CD4-positive, alpha-beta T cell treated with Interleukin-2 at 100 ng/mL for 4 hours (primary cell): ENCODE measurements around the gene PIGR.

Experiments used
- DNase-seq: peaks from one replicate; pipeline ENCODE4 v3.0.0-alpha.2; 2020; ENCODE audit warnings: low spot score

Gene PIGR

DNA sequence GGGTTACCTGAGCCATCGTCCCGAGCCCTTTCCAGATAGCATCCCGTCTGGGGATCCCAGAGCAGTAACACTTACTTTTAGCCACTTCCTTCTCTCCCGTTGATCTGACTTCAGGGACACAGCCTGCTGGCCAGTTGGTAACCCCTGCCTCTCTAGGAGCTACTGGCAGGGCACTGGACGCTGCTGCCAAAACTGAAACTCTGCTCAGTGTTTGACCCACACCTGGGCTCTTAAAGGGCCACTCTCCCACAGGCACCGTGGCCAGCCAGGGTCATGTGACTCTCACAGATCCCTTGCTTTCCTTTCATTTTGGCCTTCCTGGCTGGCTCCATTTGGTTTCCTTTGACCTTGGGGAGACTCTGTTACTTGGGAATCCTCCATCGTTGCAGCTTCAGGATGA, at the start of gene PIGR:
Gene PIGR (minus strand): TSS at position 206 of the 400 bp plus-strand sequence. CDS start 5,935 bp downstream, outside the sequence.
- no peak for DNase-seq

GRCh38 chr1:206992790-206993189, 46.5 kb upstream of the PIGR start:
- DNase-seq = no peak

DNA sequence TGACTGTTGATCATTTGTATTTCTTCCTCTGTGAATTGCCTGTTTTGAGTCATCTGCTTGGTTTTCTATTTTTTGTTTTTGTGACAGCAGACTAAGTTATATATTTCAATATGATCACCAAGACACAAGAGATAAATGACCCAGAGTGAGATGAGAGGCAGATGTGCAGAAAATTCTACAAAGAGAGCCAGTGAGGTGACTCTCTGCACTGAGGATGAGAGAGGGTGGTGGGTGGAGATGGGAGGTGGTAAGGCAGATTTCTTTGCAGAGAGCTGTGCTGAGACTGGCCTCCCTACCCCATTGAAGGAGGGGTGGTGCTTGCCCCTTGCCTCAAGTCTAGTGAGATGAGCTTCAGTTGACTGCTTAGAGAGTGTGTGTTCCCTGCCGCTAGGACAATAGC, 41.6 kb upstream of the PIGR start:
- DNase-seq = no peak

DNA sequence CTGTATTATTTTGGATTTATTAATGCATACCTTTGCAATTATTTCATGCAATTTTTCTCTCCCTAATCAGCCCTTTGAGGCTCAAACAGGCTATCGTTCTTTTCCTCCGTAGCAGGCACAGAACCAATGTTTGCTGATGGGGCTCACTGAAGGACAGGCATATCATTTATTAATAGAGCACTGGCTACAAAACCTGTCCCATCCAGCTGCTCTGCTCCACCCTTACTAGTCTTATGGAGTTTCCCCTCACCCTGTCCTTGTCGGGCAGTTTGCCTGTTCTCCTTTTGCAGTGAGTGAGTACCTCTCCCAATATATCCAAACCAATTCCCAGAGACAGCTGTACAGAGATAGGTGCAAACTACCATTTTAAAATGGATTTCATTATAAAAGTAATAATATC, 40.6 kb upstream of the PIGR start:
- DNase-seq = no peak

DNA sequence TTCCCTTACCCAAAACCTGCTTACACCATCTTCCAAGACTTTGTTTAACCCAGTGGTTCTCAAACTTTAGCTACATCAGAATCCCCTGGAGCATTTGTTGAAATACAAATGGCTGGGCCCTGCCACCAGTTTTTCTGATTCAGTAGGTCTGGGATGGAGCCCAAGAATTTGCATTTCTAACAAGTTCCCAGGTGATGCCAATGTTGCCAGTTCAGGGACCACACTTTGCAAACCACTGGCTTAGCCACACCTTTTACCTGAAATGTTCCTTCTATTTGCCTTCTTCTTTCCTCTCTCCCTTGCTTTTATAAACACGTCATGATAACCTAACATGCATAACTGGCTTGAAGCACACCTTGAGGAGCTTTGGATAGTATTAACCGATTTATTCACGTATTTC, 40.1 kb upstream of the PIGR start:
- DNase-seq = no peak

DNA sequence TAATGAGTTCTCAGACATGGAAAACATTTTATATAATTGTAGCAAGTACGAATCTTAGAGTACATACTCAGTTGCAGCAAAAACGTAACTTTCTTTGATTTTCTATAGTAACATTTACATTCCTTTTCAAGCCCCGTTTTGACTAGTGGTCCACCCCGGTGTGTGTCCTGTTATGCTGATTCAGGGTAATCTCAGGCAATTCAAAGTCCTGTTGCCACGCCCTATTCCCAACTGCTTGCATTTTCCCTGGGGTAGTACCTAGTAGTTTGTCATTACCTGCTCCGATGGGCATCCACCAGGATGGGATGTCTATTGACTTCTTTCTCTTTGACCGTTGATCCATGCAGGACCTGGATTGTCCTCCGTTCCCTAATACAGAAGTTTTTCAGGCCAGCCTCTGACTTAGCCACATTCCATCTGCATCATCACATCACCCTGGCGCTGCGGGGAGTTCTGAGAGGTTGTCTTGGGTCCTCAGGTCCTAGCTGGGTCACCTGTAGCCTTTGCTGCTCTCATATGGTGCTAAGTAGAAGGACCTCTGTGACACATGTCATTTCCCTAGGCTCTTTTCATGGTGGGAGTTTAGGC, 39.0 kb upstream of the PIGR start:
- DNase-seq = no peak

DNA sequence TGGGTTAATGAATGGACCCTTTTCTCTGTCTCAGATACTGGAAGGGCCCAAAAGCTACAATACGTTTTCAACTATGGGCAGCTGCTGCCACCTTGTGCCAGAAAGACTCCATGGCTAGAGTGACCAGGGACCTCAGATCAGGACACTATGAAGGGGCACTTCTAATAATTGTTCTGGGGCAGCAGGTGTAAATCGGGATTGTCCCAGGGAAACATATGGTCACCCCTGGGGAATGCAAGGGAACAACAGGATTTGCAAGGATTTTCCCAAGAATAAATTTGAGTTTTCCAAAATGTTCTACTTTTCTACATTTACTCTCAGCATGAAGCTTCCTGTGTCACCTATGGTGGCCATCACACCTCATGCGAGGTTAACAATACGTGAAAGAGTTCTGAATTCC, 36.0 kb upstream of the PIGR start:
- DNase-seq = peak; percentile 62

- no peak for DNase-seq
These were observed 33.2 kb upstream of the PIGR start for GRCh38 chr1:206979379-206980043.

DNA sequence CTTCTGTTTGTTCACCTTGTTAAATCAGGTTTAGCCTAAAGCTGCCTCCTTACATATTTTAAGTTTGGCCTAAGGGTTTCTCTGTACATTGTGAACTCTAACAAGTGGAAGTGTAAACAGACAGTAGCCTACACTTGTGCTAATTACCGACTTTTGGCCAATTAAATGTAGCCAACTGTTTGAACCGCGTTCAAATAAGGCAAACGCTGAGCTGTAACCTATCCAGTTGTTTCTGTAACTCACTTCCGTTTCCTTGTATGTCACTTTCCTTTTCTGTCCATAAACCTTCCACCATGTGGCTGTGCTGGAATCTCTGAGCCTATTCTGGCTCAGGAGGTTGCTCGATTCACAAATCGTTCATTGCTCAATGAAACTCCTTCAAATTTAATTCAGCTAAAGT, 32.0 kb upstream of the PIGR start:
- DNase-seq = no peak

GRCh38 chr1:206975306-206975705, 29.0 kb upstream of the PIGR start:
- no peak for DNase-seq

DNA sequence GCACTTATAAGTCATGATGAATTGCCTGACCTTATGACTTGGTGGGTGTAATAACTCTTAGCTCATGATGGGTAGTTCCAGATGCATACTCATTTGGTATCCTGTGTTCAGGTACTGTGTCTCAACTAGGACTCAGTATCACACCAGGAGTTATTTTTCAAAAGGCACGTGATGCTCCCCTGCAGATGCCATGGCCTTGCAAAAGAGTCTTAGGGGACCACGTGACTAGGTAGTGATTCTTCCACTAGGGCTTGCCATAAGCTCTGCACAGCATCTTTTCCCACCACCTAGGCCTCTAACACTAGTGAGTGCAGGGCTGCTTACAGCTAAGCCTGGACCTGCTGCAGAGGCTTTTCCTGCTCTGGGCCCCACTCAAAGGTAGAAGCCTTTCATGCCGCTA, 27.9 kb upstream of the PIGR start:
- DNase-seq = no peak

DNA sequence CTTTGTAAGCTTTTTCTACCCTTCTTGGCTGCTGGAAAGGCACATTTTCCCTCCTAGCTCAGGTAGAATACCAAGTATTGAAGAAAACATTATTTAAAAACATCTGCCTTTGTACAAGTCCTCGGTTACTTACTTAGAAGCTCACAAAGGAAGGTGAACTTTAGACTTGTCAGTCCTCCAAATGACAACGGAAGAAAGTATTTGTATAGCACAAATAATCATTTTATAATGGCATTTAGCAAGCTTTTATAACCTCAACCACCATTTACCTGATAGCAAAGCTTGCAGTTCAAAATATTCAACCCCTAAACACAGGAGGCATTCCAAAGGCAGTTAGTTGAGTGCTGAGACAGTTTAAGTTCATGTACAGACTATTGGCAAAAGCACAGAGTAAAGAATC, 26.5 kb upstream of the PIGR start:
- no peak for DNase-seq

GRCh38 chr1:206971029-206971655, 24.9 kb upstream of the PIGR start:
- DNase-seq = no peak

DNA sequence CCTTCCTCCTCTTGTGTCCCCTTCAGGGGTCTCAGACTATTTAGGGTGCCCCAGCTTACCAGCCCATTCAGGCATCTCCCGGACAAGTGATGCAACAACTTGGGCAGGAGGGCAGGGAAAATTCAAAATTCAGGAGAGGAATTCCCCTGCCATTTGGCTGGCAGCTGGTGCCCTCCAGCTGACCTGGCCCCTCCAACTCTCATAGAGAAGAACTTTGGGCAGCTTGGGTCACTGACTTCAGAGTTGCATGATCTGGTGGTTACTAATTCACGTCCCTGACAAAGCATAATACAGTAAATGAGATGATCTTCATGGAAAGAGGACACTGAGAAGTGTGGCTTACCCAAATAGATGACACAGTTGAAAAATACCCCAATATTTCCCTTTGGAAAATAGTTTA, 24.2 kb upstream of the PIGR start, which contains the start of gene FCAMR:
Gene FCAMR (minus strand): TSS at position 15 of the 400 bp plus-strand sequence. CDS start 335 bp downstream, outside the sequence.
- no peak for DNase-seq

GRCh38 chr1:206969090-206969489, 22.8 kb upstream of the PIGR start:
- no peak for DNase-seq

GRCh38 chr1:206967096-206967849, 21.0 kb upstream of the PIGR start:
- no peak for DNase-seq

GRCh38 chr1:206965781-206966180, 19.5 kb upstream of the PIGR start:
- no peak for DNase-seq

GRCh38 chr1:206963740-206964139, 17.5 kb upstream of the PIGR start:
- no peak for DNase-seq

DNA sequence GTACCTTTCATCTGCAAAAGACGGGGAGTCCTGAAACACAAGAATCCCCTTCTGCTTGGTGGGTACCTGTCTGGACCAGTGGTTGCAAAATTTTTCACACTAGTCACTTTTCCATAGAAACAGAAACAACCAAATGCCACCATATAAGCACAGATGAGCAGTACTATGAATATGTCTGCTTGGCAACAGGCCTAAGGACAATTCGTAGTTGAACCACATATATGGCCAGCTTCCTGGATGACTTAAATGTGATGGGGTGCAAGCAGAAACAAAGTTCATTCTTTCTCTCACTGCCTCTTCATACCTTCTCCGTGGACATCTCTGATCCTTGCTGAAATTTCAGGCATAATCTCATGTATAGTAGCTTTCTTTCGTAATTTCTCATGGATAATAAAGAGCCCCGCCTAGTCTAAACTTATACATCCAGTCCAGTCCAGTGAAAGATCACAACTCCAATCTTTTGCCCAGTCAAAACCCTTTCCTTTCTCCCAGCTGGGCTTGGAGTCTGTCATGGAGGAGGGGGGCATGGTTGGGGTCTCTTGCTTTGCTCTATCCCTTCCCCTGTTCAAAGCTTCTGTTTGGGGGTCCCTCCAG, 16.9 kb upstream of the PIGR start:
- no peak for DNase-seq

DNA sequence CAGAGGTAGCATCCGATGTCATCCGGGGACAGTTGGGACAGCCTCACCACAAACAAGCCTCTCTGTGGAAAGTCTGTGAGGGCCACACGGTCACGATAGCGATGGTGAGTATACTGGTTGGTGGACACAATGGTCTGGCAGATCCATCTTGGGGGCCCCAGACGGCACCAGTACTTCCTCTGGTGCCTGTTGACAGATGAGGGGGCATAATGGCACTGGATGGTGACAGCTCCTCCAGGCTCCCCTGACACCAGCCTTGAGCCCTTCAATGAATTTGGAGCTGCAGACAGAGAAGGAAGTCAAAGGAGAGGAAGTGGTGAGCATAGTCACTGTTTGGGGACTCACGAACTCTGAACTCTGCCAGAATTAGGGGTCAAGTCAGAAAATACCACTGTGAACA, 16.0 kb upstream of the PIGR start:
- DNase-seq = no peak

DNA sequence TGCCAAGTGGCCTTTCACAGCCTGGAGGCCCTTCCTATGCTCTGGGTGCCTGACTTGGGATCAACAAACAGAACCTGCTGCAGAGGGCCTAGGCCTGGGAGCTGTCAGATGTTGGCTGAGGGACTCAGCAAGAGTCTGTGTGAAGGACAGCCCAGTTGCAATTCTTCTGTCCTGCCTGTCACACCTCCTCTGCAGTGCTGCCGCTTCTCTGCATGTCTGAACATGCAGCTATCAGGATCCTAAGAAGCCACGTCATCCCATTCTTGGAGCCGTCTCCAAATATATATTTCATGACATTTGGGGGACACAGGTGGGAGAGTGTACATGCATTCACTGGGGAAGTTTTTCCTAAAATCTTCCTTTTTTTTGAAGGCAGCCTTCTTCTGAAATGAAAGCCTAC, 15.4 kb upstream of the PIGR start:
- no peak for DNase-seq

DNA sequence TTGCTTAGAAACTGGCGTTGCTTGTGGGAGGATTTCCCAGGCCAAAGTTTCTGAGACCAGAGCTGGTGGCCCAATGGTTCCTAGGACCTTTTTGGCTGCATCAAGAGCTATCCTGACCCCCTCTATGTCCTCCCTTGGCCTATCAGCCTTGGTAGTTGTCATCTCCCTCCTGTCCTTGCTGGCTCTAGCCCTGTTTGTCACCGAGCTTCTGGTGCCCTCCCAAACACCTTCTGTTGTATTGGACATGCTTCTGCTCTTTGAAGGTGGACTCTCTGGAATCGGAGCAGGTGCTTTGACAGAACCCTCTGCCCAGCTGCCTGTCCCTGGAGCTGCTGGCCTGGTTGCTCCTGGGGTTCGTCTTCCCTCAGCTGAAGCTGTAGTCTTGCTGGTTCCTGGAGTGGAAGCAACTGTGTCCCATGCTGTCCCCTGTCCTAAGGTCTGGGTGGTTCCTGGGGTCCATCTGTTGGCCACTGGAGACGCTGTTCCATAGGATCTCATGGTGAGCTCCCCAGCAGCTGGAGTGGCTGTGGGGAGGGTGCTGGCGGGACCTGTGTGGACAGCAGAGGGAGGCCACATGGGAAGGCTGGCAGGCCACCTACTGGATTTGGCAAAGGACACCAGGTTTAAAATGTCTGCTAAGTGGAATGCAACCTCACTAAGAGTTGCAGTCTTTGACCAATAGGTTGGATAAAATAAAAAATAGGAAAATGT, 14.6 kb upstream of the PIGR start:
- no peak for DNase-seq
